ENCODE data around the gene PAX3. TPM values are rescaled to one million over a fixed set of nuclear protein-coding genes. Genes with fewer than 3 reads are reported as not detected.

The PAX3 gene
- total RNA-seq, 1 experiment from 2014 or later = not detected

DNA sequence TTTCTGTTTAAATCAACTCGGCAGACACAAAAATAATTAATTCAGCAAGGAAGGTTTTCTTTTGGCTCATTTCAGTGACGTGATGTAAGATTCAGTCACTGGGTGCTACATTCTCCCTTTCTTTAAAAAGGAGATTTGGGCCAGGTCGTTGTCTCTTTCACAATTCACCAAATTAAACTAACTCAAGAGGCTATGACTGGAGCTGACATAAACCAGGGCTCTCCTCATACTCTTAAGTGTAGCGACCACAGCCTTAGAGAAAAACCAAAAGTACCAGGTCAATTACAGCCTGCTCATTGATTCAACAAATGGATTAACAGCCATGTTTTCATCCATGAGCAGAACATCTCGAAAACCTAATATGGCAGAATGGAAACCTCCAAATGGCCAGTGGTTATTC is 85.7 kb downstream of the PAX3 start:
- H3K27ac ChIP-seq (ENCODE audit: low read depth, low read length) = no peak overlapping the region
- RAD21 ChIA-PET (ENCODE audit: low non-redundant PET in 1 of 2, low total read pairs in 2 of 2, uncharacterized antibody in 2 of 2, unreplicated experiment in 2 of 2) = no interaction called here

More for the DNA sequence above, 85.7 kb downstream of the PAX3 start:
- no peaks in the 10 kb centered on the region for H3K4me1 ChIP-seq (ENCODE audit: control insufficient read depth in 1 of 2, insufficient read depth in 2 of 2, low read length in 2 of 2)
- H2AFZ ChIP-seq (ENCODE audit: low read depth, low read length, poor library complexity, severe bottlenecking) = no peak overlapping the region
- DNase-seq (ENCODE audit: low read depth, low spot score) = no peak
- H3K79me2 ChIP-seq (ENCODE audit: insufficient read depth, low read length) = no peaks in the 10 kb centered on the region
- no peaks in the 10 kb centered on the region for H3K9me2 ChIP-seq (ENCODE audit: insufficient read depth)
- no peaks in the 10 kb centered on the region for H3K9me3 ChIP-seq (ENCODE audit: control insufficient read depth in 1 of 2, insufficient read depth in 1 of 2, low read depth in 1 of 2, low read length in 2 of 2)
- H3K4me3 ChIP-seq (replicated peaks in 1 of 2; ENCODE audit: low read depth in 1 of 2, low read length in 2 of 2) = no peak overlapping the region
- TF ChIP-seq EZH2phosphoT487 (IDR thresholded peaks at IDR 0.05; ENCODE audit: borderline replicate concordance) (no peak), YY1 (IDR thresholded peaks at IDR 0.05; ENCODE audit: extremely low read depth, insufficient replicate concordance, low read depth, low read length) (no peak), EGR1 (IDR thresholded peaks at IDR 0.05; ENCODE audit: low read depth) (no peak)
- TF ChIP-seq, protein P1, sequence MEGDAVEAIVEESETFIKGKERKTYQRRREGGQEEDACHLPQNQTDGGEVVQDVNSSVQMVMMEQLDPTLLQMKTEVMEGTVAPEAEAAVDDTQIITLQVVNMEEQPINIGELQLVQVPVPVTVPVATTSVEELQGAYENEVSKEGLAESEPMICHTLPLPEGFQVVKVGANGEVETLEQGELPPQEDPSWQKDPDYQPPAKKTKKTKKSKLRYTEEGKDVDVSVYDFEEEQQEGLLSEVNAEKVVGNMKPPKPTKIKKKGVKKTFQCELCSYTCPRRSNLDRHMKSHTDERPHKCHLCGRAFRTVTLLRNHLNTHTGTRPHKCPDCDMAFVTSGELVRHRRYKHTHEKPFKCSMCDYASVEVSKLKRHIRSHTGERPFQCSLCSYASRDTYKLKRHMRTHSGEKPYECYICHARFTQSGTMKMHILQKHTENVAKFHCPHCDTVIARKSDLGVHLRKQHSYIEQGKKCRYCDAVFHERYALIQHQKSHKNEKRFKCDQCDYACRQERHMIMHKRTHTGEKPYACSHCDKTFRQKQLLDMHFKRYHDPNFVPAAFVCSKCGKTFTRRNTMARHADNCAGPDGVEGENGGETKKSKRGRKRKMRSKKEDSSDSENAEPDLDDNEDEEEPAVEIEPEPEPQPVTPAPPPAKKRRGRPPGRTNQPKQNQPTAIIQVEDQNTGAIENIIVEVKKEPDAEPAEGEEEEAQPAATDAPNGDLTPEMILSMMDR (IDR thresholded peaks at IDR 0.05 in 2 of 3, conservative IDR thresholded peaks at IDR 0.05 in 1 of 3; ENCODE audit: borderline replicate concordance in 1 of 3, insufficient read depth in 1 of 3, low read depth in 2 of 3, low read length in 2 of 3) = no peak
- TF ChIP-seq, protein P2, sequence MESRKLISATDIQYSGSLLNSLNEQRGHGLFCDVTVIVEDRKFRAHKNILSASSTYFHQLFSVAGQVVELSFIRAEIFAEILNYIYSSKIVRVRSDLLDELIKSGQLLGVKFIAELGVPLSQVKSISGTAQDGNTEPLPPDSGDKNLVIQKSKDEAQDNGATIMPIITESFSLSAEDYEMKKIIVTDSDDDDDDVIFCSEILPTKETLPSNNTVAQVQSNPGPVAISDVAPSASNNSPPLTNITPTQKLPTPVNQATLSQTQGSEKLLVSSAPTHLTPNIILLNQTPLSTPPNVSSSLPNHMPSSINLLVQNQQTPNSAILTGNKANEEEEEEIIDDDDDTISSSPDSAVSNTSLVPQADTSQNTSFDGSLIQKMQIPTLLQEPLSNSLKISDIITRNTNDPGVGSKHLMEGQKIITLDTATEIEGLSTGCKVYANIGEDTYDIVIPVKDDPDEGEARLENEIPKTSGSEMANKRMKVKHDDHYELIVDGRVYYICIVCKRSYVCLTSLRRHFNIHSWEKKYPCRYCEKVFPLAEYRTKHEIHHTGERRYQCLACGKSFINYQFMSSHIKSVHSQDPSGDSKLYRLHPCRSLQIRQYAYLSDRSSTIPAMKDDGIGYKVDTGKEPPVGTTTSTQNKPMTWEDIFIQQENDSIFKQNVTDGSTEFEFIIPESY (IDR thresholded peaks at IDR 0.05; ENCODE audit: extremely low read depth, insufficient replicate concordance, low read length) = no peak
- no peaks in the 10 kb centered on the region for H3K36me3 ChIP-seq (ENCODE audit: control insufficient read depth in 1 of 2, insufficient read depth in 2 of 2, low read length in 2 of 2)
- H3K4me2 ChIP-seq (ENCODE audit: low read length) = no peak overlapping the region
- no peak overlapping the region for H3K9ac ChIP-seq (ENCODE audit: low read length)
- ATAC-seq = no peak
- peaks cover 84% of the 10 kb centered on the region for H3K27me3 ChIP-seq (ENCODE audit: insufficient read depth, low read length)
- CTCF ChIA-PET = no interaction called here
- POLR2A ChIA-PET = no interaction called here
- intact Hi-C loops (cut with micrococcal nuclease) = no loop called here
- BruUV-seq (replicated peaks) = no TSS peak
- H4K20me1 ChIP-seq (ENCODE audit: insufficient read depth) = no peaks in the 10 kb centered on the region
